ENCODE data around the gene MGAT5B. TPM values are rescaled to one million over a fixed set of nuclear protein-coding genes. Genes with fewer than 3 reads are reported as not detected.

Gene MGAT5B
- total and polyA plus RNA-seq, 10 of the 15 experiments (the other 5 are each of a cell fraction or from before 2014, with no cell fraction given): 0.13 TPM; not detected in 9

DNA sequence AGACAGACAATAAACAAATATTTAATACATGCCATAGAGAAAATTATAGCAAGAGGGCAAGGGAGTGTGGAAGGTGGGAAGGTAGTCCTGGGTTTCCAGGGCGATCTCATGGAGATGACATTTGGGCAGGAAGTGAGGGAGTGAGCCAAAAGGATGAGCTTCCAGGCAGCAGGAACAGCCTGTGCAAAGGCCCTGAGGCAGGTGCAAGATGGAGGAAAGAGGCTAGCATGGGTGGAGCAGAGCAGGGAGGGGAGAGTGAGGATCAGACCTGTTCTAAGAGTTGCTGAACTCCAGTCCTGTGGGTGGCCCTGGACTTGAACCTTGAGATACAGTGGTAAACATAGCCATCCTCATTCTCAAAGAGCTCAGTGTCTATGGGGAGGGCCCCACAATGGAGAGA, 94.7 kb downstream of the MGAT5B start:
- ATAC-seq (no peak), FAIRE-seq (no peak), DNase-seq (ENCODE audit: low read depth, low spot score) (no peak)
- ChIA-PET RAD21 (ENCODE audit: unreplicated experiment) (no interaction called here), SMC1A (ENCODE audit: uncharacterized antibody, unreplicated experiment) (no interaction called here), POLR2A (no interaction called here), CTCF (no interaction called here)
- Histone ChIP-seq H3K9me3 (replicated peaks; ENCODE audit: control insufficient read depth, insufficient read depth, low read length) (no peaks in the 10 kb centered on the region), H3K36me3 (ENCODE audit: control insufficient read depth in 2 of 2, insufficient read depth in 2 of 2, low read length in 1 of 2) (no peaks in the 10 kb centered on the region), H3K4me1 (ENCODE audit: control insufficient read depth, insufficient read depth, low read length) (no peaks in the 10 kb centered on the region), H3K9ac (ENCODE audit: control insufficient read depth, insufficient read depth, low read length) (no peak overlapping the region), H2AFZ (ENCODE audit: control insufficient read depth, low read depth, low read length) (no peak overlapping the region), H4K20me1 (ENCODE audit: control insufficient read depth, insufficient read depth) (no peaks in the 10 kb centered on the region), H3K4me2 (ENCODE audit: control insufficient read depth, insufficient read depth) (no peak overlapping the region), H3K4me3 (no peak overlapping the region), H3K27me3 (replicated peaks in 1 of 2; ENCODE audit: control insufficient read depth in 2 of 2, insufficient read depth in 2 of 2, low read length in 1 of 2) (peaks cover 0 to 9% of the 10 kb centered on the region in 2 experiments), H3K27ac (ENCODE audit: control insufficient read depth, insufficient read depth) (no peak overlapping the region), H3K79me2 (ENCODE audit: control insufficient read depth, insufficient read depth, low read length) (no peaks in the 10 kb centered on the region)
- TF ChIP-seq, protein P1, sequence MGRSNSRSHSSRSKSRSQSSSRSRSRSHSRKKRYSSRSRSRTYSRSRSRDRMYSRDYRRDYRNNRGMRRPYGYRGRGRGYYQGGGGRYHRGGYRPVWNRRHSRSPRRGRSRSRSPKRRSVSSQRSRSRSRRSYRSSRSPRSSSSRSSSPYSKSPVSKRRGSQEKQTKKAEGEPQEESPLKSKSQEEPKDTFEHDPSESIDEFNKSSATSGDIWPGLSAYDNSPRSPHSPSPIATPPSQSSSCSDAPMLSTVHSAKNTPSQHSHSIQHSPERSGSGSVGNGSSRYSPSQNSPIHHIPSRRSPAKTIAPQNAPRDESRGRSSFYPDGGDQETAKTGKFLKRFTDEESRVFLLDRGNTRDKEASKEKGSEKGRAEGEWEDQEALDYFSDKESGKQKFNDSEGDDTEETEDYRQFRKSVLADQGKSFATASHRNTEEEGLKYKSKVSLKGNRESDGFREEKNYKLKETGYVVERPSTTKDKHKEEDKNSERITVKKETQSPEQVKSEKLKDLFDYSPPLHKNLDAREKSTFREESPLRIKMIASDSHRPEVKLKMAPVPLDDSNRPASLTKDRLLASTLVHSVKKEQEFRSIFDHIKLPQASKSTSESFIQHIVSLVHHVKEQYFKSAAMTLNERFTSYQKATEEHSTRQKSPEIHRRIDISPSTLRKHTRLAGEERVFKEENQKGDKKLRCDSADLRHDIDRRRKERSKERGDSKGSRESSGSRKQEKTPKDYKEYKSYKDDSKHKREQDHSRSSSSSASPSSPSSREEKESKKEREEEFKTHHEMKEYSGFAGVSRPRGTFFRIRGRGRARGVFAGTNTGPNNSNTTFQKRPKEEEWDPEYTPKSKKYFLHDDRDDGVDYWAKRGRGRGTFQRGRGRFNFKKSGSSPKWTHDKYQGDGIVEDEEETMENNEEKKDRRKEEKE (IDR thresholded peaks at IDR 0.05): no peak
- in situ Hi-C loops (cut with MboI) (no loop called here), intact Hi-C loops (cut with micrococcal nuclease; ENCODE audit: unreplicated experiment) (no loop called here)
- WGBS (ENCODE audit: insufficient coverage, insufficient replicate concordance, low lambda C conversion rate, missing lambda C conversion rate): 0% methylated on average over 1 of the region's 1 CpG
- no TSS peak for BruUV-seq (replicated peaks)

DNA sequence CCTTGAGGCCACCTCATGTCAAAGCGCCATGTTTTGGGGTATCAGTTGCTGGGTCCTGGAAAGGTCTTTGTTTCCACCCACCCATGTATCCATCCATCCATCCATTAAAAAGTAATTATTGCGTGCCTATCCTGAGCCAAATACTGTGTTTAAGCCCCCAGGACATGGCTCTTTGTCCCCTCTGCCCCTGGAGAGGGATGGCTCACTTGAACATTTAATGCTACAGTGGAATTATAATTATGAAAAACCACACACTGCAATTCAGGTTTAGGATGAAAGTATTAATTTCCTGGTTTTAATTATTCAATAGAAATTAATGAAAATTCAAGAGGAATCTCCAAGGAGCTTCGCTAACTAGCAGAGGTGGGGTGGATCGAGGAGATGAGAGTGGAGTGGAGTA, 97.8 kb downstream of the MGAT5B start:
- no peaks in the 10 kb centered on the region for H3K79me2 ChIP-seq (ENCODE audit: control insufficient read depth, insufficient read depth, low read length)
- H4K20me1 ChIP-seq (ENCODE audit: control insufficient read depth, insufficient read depth): no peaks in the 10 kb centered on the region
- no peak for DNase-seq (ENCODE audit: low read depth, low spot score)
- ChIA-PET RAD21 (ENCODE audit: unreplicated experiment) (no interaction called here), POLR2A (no interaction called here), SMC1A (ENCODE audit: uncharacterized antibody, unreplicated experiment) (no interaction called here), CTCF (no interaction called here)
- no peak for ATAC-seq
- intact Hi-C loops (cut with micrococcal nuclease; ENCODE audit: unreplicated experiment) (no loop called here), in situ Hi-C loops (cut with MboI) (no loop called here)
- peaks cover 2 to 13% of the 10 kb centered on the region in 2 experiments for H3K27me3 ChIP-seq (replicated peaks in 1 of 2; ENCODE audit: control insufficient read depth in 2 of 2, insufficient read depth in 2 of 2, low read length in 1 of 2)
- no peaks in the 10 kb centered on the region for H3K36me3 ChIP-seq (ENCODE audit: control insufficient read depth in 2 of 2, insufficient read depth in 2 of 2, low read length in 1 of 2)
- no peak overlapping the region for H3K4me2 ChIP-seq (ENCODE audit: control insufficient read depth, insufficient read depth)
- no peak overlapping the region for H2AFZ ChIP-seq (ENCODE audit: control insufficient read depth, low read depth, low read length)
- no peaks in the 10 kb centered on the region for H3K9me3 ChIP-seq (replicated peaks; ENCODE audit: control insufficient read depth, insufficient read depth, low read length)
- no peak for FAIRE-seq
- H3K4me3 ChIP-seq: no peak overlapping the region
- H3K27ac ChIP-seq (ENCODE audit: control insufficient read depth, insufficient read depth): no peak overlapping the region
- no TSS peak for BruUV-seq (replicated peaks)
- H3K4me1 ChIP-seq (ENCODE audit: control insufficient read depth, insufficient read depth, low read length): peaks cover 3% of the 10 kb centered on the region
- H3K9ac ChIP-seq (ENCODE audit: control insufficient read depth, insufficient read depth, low read length): no peak overlapping the region
- no peak for TF ChIP-seq NFIC (IDR thresholded peaks at IDR 0.05; ENCODE audit: low read depth, low read length)
- no peak for TF ChIP-seq CBX3 (IDR thresholded peaks at IDR 0.05; ENCODE audit: borderline replicate concordance, low read depth)
- no peak for TF ChIP-seq HDAC2 (IDR thresholded peaks at IDR 0.05)
- no peak for TF ChIP-seq SMAD1 (IDR thresholded peaks at IDR 0.05; ENCODE audit: low read depth, partially characterized antibody)
- WGBS (ENCODE audit: insufficient coverage, insufficient replicate concordance, low lambda C conversion rate, missing lambda C conversion rate): 16% methylated on average over 4 of the region's 4 CpGs
